ENCODE data around the gene IMPA2. TPM values are rescaled to one million over a fixed set of nuclear protein-coding genes. Genes with fewer than 3 reads are reported as not detected.
"Not testable (repeated sequence)": the region's sequence is repeated elsewhere in the genome, so short reads cannot be mapped to it uniquely, and the experiment has no call there.

Gene IMPA2
- total and polyA plus RNA-seq, 2 of the 4 experiments (the other 2 are of a cell fraction) = 5.4 to 5.5 TPM

DNA sequence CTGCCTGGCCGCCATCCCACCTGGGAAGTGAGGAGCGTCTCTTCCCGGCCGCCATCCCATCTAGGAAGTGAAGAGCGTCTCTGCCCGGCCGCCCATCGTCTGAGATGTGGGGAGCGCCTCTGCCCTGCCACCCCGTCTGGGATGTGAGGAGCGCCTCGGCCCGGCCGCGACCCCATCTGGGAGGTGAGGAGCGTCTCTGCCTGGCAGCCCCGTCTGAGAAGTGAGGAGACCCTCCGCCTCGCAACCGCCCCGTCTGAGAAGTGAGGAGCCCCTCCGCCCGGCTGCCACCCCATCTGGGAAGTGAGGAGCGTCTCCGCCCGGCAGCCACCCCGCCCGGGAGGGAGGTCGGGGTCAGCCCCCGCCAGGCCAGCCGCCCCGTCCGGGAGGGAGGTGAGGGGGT lies 21.7 kb upstream of the IMPA2 start:
- H4K20me1 ChIP-seq (ENCODE audit: insufficient read depth, low read length); intact Hi-C loops (cut with micrococcal nuclease); H3K27ac ChIP-seq (ENCODE audit: insufficient read depth, low read length); H2BK15ac ChIP-seq (ENCODE audit: low read depth, low read length); H3K9me1 ChIP-seq (ENCODE audit: insufficient read depth, low read length); H3K4me3 ChIP-seq (ENCODE audit: insufficient read depth, low read depth, low read length); H3K36me3 ChIP-seq (ENCODE audit: control insufficient read depth, insufficient read depth, low read length); H4K8ac ChIP-seq (ENCODE audit: low read depth in 2 of 2, low read length in 2 of 2); H2BK5ac ChIP-seq (ENCODE audit: low read depth, low read length, poor library complexity, severe bottlenecking); CTCF ChIA-PET; H4K5ac ChIP-seq (ENCODE audit: low read depth, low read length); H3K27me3 ChIP-seq (ENCODE audit: control insufficient read depth, insufficient read depth, low read length); POLR2A ChIA-PET (ENCODE audit: unreplicated experiment); H3K9ac ChIP-seq (ENCODE audit: low read depth, low read length); H2AK9ac ChIP-seq (replicated peaks; ENCODE audit: low read depth, low read length, poor library complexity); H2AK5ac ChIP-seq (ENCODE audit: low read depth, low read length); in situ Hi-C loops (cut with MboI; ENCODE audit: low sequenced_read_pairs); H4K91ac ChIP-seq (ENCODE audit: insufficient read depth, low read depth, low read length); H3K23ac ChIP-seq (ENCODE audit: low read depth, low read length); H3K9me3 ChIP-seq (ENCODE audit: control insufficient read depth, insufficient read depth, low read length); ATAC-seq (ENCODE audit: low read depth); H3K18ac ChIP-seq (ENCODE audit: low read depth, low read length); H3K56ac ChIP-seq (ENCODE audit: extremely low read depth, insufficient read depth, low read length); DNase-seq; H3K14ac ChIP-seq (replicated peaks; ENCODE audit: low read depth, low read length); H3K4me2 ChIP-seq (ENCODE audit: low read depth, low read length); H2BK20ac ChIP-seq (ENCODE audit: low read depth, low read length); H2BK120ac ChIP-seq (ENCODE audit: low read depth, low read length); H2AFZ ChIP-seq (replicated peaks; ENCODE audit: low read length, poor library complexity); BruUV-seq (replicated peaks); H3K4ac ChIP-seq (ENCODE audit: low read depth, low read length); dilution Hi-C loops (cut with HindIII; ENCODE audit: low sequenced_read_pairs, unreplicated experiment); H3K79me1 ChIP-seq (ENCODE audit: low read depth in 1 of 2, low read length in 2 of 2): not testable (repeated sequence)
- H3K4me1 ChIP-seq (ENCODE audit: control insufficient read depth, insufficient read depth, low read length) = peaks cover 15% of the 10 kb centered on the region
- WGBS, 2 experiments (ENCODE audit: extremely low coverage in 2 of 2, insufficient read length in 1 of 2) = 97% methylated on average over 10 of the region's 33 CpGs; no CpG with 5 or more reads in 1 of the 2 experiments
